Kidney tubule cell (primary cell): ENCODE data around the gene IQGAP3.

Source experiments
- DNase-seq: peaks from one replicate; pipeline ENCODE4 v3.0.0-alpha.2; 2018; ENCODE audit warnings: low spot score

The IQGAP3 gene

GRCh38 chr1:156571261-156571852 lies 1.0 kb downstream of the IQGAP3 start:
- DNase-seq = peak; percentile 94

- no peak for DNase-seq
These were observed 5.9 kb downstream of the IQGAP3 start for GRCh38 chr1:156566436-156566835.

GRCh38 chr1:156565519-156565918 lies 6.8 kb downstream of the IQGAP3 start:
- no peak for DNase-seq

- no peak for DNase-seq
These were observed 11.7 kb downstream of the IQGAP3 start for GRCh38 chr1:156560585-156561163.

- peak; percentile 70 for DNase-seq
These were observed 12.5 kb downstream of the IQGAP3 start for GRCh38 chr1:156559797-156560385.

GRCh38 chr1:156559086-156559796 lies 13.1 kb downstream of the IQGAP3 start:
- DNase-seq = no peak

GRCh38 chr1:156556354-156556753 lies 16.0 kb downstream of the IQGAP3 start:
- no peak for DNase-seq

GRCh38 chr1:156555715-156556114 lies 16.6 kb downstream of the IQGAP3 start:
- DNase-seq = no peak

- DNase-seq = no peak
These were observed 17.4 kb downstream of the IQGAP3 start for GRCh38 chr1:156554971-156555370.

GRCh38 chr1:156553860-156554485 lies 18.4 kb downstream of the IQGAP3 start:
- no peak for DNase-seq

- DNase-seq = peak; percentile 45
These were observed 19.4 kb downstream of the IQGAP3 start for GRCh38 chr1:156552937-156553336.

GRCh38 chr1:156552518-156552917 lies 19.8 kb downstream of the IQGAP3 start:
- DNase-seq = no peak

- DNase-seq = peak; percentile 88
These were observed 20.5 kb downstream of the IQGAP3 start for GRCh38 chr1:156551869-156552268.

GRCh38 chr1:156551066-156551643 lies 21.2 kb downstream of the IQGAP3 start:
- DNase-seq = no peak

GRCh38 chr1:156550346-156550745 lies 22.0 kb downstream of the IQGAP3 start:
- no peak for DNase-seq

GRCh38 chr1:156549831-156550230 lies 22.5 kb downstream of the IQGAP3 start:
- DNase-seq = peak; percentile 46

- no peak for DNase-seq
These were observed 23.0 kb downstream of the IQGAP3 start for GRCh38 chr1:156549390-156549789.

- no peak for DNase-seq
These were observed 24.4 kb downstream of the IQGAP3 start for GRCh38 chr1:156547982-156548381.

GRCh38 chr1:156547434-156547833 lies 24.9 kb downstream of the IQGAP3 start:
- no peak for DNase-seq

GRCh38 chr1:156546267-156546666 lies 26.1 kb downstream of the IQGAP3 start:
- no peak for DNase-seq

- no peak for DNase-seq
These were observed 27.7 kb downstream of the IQGAP3 start for GRCh38 chr1:156544592-156545102.

- DNase-seq = no peak
These were observed 29.3 kb downstream of the IQGAP3 start for GRCh38 chr1:156543066-156543465.
